Lower lobe of right lung (tissue), 2 donors: ENCODE data around the gene CACNA1C. TPM values are rescaled to one million over a fixed set of nuclear protein-coding genes. Genes with fewer than 3 reads are reported as not detected.

ENCODE experiments used
- ATAC-seq, 2 donors: fragments of 200-7000 bp; cut with Tn5 transposase; one replicate each; pipeline ENCODE4 v1.9.1; 2020 to 2022; ENCODE audit warnings: mild to moderate bottlenecking in 2 of 2, moderate library complexity in 2 of 2
- DNase-seq: peaks from one replicate; pipeline ENCODE4 v3.0.0-alpha.2; 2020
- H3K27ac ChIP-seq: fragments of 200-600 bp; one replicate; pipeline ENCODE4 v1.8.0; 2022
- H3K27me3 ChIP-seq: fragments of 200-600 bp; one replicate; pipeline ENCODE4 v1.8.0; 2022; ENCODE audit warnings: low read depth
- H3K36me3 ChIP-seq: fragments of 200-600 bp; one replicate; pipeline ENCODE4 v1.8.0; 2022; ENCODE audit warnings: mild to moderate bottlenecking
- H3K4me1 ChIP-seq: fragments of 200-600 bp; one replicate; pipeline ENCODE4 v1.8.0; 2022
- H3K4me3 ChIP-seq: fragments of 200-600 bp; one replicate; pipeline ENCODE4 v1.8.0; 2022; ENCODE audit warnings: mild to moderate bottlenecking
- H3K9me3 ChIP-seq: fragments of 200-600 bp; one replicate; pipeline ENCODE4 v1.8.0; 2022
- CTCF ChIP-seq: fragments of 200-600 bp; IDR thresholded peaks from one replicate; pipeline ENCODE4 v1.8.0; 2022; ENCODE audit warnings: antibody characterized with exemption, mild to moderate bottlenecking
- intact Hi-C: fragments of 100-400 bp; cut with DNase I; formaldehyde crosslinking; loops from one replicate; pipeline ENCODE4 v1.11.0; 2022
- total RNA-seq: library from RNA; stranded (reverse); fragmentation: NEBNext Ultra II Directional; extraction: Animal tissue kit (Norgen Biotek cat#: 25700); gene quantifications from one replicate; pipeline ENCODE4 v1.2.1, GENCODE V29; 2021
- donor health status: DM: no; HTN: yes; CAD: no; lungs with severe emphysema.

CACNA1C gene
- total RNA-seq, 1 donor from 2014 or later = 8.4 TPM

- no peaks in the 10 kb centered on the region for H3K27me3 ChIP-seq
- ATAC-seq (no peak), DNase-seq (no peak)
- no peaks in the 10 kb centered on the region for H3K9me3 ChIP-seq
- intact Hi-C loops = no loop called here
- no peaks in the 10 kb centered on the region for H3K36me3 ChIP-seq
- H3K4me1 ChIP-seq = peaks cover 10% of the 10 kb centered on the region
- no peak overlapping the region for H3K4me3 ChIP-seq
- H3K27ac ChIP-seq = no peak overlapping the region
- no peak for TF ChIP-seq CTCF
These were observed 98.6 kb downstream of the CACNA1C start for GRCh38 chr12:2151391-2151790.

GRCh38 chr12:2152134-2152533 lies 99.3 kb downstream of the CACNA1C start:
- H3K9me3 ChIP-seq = no peaks in the 10 kb centered on the region
- intact Hi-C loops = no loop called here
- H3K4me3 ChIP-seq = no peak overlapping the region
- peaks cover 10% of the 10 kb centered on the region for H3K4me1 ChIP-seq
- no peaks in the 10 kb centered on the region for H3K36me3 ChIP-seq
- no peak for TF ChIP-seq CTCF
- no peaks in the 10 kb centered on the region for H3K27me3 ChIP-seq
- DNase-seq (no peak), ATAC-seq (no peak)
- H3K27ac ChIP-seq = no peak overlapping the region

GRCh38 chr12:2154050-2154449 lies 101.3 kb downstream of the CACNA1C start:
- H3K4me3 ChIP-seq = no peak overlapping the region
- H3K27me3 ChIP-seq = no peaks in the 10 kb centered on the region
- H3K4me1 ChIP-seq = peaks cover 10% of the 10 kb centered on the region
- intact Hi-C loops = no loop called here
- ATAC-seq = no peak
- H3K36me3 ChIP-seq = no peaks in the 10 kb centered on the region
- H3K9me3 ChIP-seq = no peaks in the 10 kb centered on the region
- no peak for TF ChIP-seq CTCF
- H3K27ac ChIP-seq = peak overlapping the region; percentile 15
- DNase-seq = no peak

- H3K27ac ChIP-seq = peak overlapping the region; percentile 15
These were observed 101.7 kb downstream of the CACNA1C start for GRCh38 chr12:2154521-2154920.

GRCh38 chr12:2156333-2156732 lies 103.5 kb downstream of the CACNA1C start:
- TF ChIP-seq CTCF = no peak
- H3K4me3 ChIP-seq = no peak overlapping the region
- peaks cover 10% of the 10 kb centered on the region for H3K4me1 ChIP-seq
- no peaks in the 10 kb centered on the region for H3K27me3 ChIP-seq
- no peaks in the 10 kb centered on the region for H3K9me3 ChIP-seq
- intact Hi-C loops = no loop called here
- H3K36me3 ChIP-seq = no peaks in the 10 kb centered on the region
- ATAC-seq (no peak), DNase-seq (no peak)
- H3K27ac ChIP-seq = no peak overlapping the region

More at GRCh38 chr12:2154521-2154920, 101.7 kb downstream of the CACNA1C start:
- intact Hi-C loops = no loop called here
- Histone ChIP-seq H3K27me3 (no peaks in the 10 kb centered on the region), H3K4me3 (no peak overlapping the region), H3K9me3 (no peaks in the 10 kb centered on the region), H3K4me1 (peaks cover 10% of the 10 kb centered on the region), H3K36me3 (no peaks in the 10 kb centered on the region)
- no peak for ATAC-seq
- TF ChIP-seq CTCF = no peak
- DNase-seq = no peak

GRCh38 chr12:2160043-2160442 lies 107.3 kb downstream of the CACNA1C start:
- no peaks in the 10 kb centered on the region for H3K36me3 ChIP-seq
- H3K4me3 ChIP-seq = no peak overlapping the region
- no peak for DNase-seq
- intact Hi-C loops = no loop called here
- H3K27me3 ChIP-seq = no peaks in the 10 kb centered on the region
- ATAC-seq = no peak
- H3K9me3 ChIP-seq = no peaks in the 10 kb centered on the region
- no peak for TF ChIP-seq CTCF
- H3K27ac ChIP-seq = no peak overlapping the region
- H3K4me1 ChIP-seq = peaks cover 14% of the 10 kb centered on the region
